HG02973 (cell line): ENCODE results near the gene TMPRSS6.

Experiments
- ATAC-seq: cut with Tn5 transposase; IDR thresholded peaks from one replicate; pipeline ENCODE4 v1.9.1; 2021; ENCODE audit warnings: moderate library complexity; ENCODE audit not compliant: unreplicated experiment

Gene TMPRSS6

GRCh38 chr22:37141476-37141875 is 32.0 kb upstream of the TMPRSS6 start:
- no peak for ATAC-seq

GRCh38 chr22:37140686-37141323 is 31.3 kb upstream of the TMPRSS6 start:
- no peak for ATAC-seq

GRCh38 chr22:37139762-37140161 is 30.2 kb upstream of the TMPRSS6 start:
- no peak for ATAC-seq

GRCh38 chr22:37138849-37139561 is 29.5 kb upstream of the TMPRSS6 start:
- ATAC-seq: no peak

GRCh38 chr22:37137903-37138665 is 28.6 kb upstream of the TMPRSS6 start:
- ATAC-seq: no peak

- no peak for ATAC-seq
Observed at GRCh38 chr22:37137131-37137530, 27.6 kb upstream of the TMPRSS6 start.

GRCh38 chr22:37135023-37135422 is 25.5 kb upstream of the TMPRSS6 start:
- ATAC-seq: no peak

- no peak for ATAC-seq
Observed at GRCh38 chr22:37133304-37134018, 23.9 kb upstream of the TMPRSS6 start.

- ATAC-seq: no peak
Observed at GRCh38 chr22:37132773-37133172, 23.3 kb upstream of the TMPRSS6 start.

GRCh38 chr22:37129866-37130441 is 20.4 kb upstream of the TMPRSS6 start:
- ATAC-seq: no peak

GRCh38 chr22:37128555-37129281 is 19.2 kb upstream of the TMPRSS6 start:
- no peak for ATAC-seq

- ATAC-seq: no peak
Observed at GRCh38 chr22:37127350-37127878, 17.9 kb upstream of the TMPRSS6 start.

GRCh38 chr22:37126882-37127281 is 17.4 kb upstream of the TMPRSS6 start:
- no peak for ATAC-seq

GRCh38 chr22:37126383-37126782 is 16.9 kb upstream of the TMPRSS6 start:
- no peak for ATAC-seq

- no peak for ATAC-seq
Observed at GRCh38 chr22:37123649-37124048, 14.1 kb upstream of the TMPRSS6 start.

- no peak for ATAC-seq
Observed at GRCh38 chr22:37122598-37123180, 13.2 kb upstream of the TMPRSS6 start.

GRCh38 chr22:37121887-37122591 is 12.5 kb upstream of the TMPRSS6 start:
- ATAC-seq: peak; percentile 83

- no peak for ATAC-seq
Observed at GRCh38 chr22:37120569-37121340, 11.2 kb upstream of the TMPRSS6 start.
